Measurements from ENCODE around the gene SLCO2A1.

Gene SLCO2A1

GRCh38 chr3:134060561-134061385, 31.0 kb upstream of the SLCO2A1 start:
- no peak for DNase-seq

GRCh38 chr3:134059671-134060560, 30.2 kb upstream of the SLCO2A1 start:
- DNase-seq: no peak

- no peak for DNase-seq
Observed at GRCh38 chr3:134059035-134059601, 29.4 kb upstream of the SLCO2A1 start.

DNA sequence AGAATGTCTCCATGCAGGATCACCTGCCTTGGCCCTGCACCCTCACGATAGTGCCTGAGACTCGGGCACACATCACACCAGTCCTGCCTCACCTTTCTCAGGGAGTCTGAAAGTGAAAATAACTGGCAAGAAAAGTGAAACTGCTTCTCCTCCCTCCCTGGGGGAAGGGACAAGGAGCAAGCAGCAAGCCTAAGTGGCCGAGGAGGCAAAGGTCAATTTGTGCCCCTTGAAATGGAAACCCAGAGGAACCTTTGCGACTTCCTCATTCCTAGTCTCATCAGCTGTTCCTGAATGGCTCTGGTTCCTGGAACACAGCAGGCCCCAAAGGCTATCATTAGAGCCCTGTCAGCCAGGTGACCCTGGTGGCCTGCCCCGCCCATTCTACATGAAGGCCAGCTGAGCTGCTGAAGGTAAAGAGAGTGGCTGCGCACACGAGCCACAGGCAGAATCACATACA, 28.0 kb upstream of the SLCO2A1 start:
- DNase-seq: no peak

GRCh38 chr3:134057006-134057653, 27.4 kb upstream of the SLCO2A1 start:
- DNase-seq: no peak

- DNase-seq: no peak
Observed at GRCh38 chr3:134056464-134056891, 26.8 kb upstream of the SLCO2A1 start.

GRCh38 chr3:134055661-134056060, 25.9 kb upstream of the SLCO2A1 start:
- no peak for DNase-seq

- no peak for DNase-seq
Observed at GRCh38 chr3:134054881-134055280, 25.2 kb upstream of the SLCO2A1 start.

GRCh38 chr3:134054231-134054630, 24.5 kb upstream of the SLCO2A1 start:
- no peak for DNase-seq

DNA sequence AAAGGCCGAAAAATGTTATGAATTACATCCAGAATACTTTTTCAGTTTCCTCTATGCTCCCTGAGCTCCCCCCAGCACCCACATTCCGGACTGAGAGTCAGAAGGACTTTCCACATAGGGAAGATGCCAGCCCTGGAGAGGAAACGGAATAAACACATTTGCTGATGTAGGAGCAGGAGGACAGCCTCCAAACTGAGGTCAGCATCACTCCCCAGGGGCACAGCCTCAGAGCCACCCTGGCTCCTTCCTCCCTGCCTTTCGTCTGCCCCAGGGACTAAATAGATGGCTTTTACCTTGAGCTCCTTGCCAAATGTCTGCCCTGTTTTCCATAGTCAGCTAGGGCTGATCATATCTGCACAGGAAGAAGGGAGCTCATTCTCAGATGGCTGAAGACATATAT, 22.6 kb upstream of the SLCO2A1 start:
- DNase-seq: no peak

DNA sequence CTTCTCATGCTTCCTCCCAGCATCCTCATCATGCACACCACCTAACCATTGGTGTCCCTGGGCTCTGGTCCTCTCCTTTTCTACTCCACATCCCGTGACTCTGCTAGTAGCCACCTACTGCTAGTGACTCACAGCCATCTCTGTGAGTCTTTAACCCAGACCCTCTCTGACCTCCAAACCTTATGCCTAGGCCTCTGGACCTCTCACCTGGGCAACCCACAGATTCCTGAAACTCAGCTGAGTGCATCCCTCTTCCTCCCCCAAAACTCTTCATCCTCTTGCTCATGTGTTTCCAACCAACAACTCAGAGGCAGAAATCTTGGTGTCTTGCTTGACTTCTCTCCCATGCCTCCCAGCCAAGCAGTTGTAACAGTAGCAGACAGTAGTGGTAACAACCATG, 20.0 kb upstream of the SLCO2A1 start:
- DNase-seq: no peak

DNA sequence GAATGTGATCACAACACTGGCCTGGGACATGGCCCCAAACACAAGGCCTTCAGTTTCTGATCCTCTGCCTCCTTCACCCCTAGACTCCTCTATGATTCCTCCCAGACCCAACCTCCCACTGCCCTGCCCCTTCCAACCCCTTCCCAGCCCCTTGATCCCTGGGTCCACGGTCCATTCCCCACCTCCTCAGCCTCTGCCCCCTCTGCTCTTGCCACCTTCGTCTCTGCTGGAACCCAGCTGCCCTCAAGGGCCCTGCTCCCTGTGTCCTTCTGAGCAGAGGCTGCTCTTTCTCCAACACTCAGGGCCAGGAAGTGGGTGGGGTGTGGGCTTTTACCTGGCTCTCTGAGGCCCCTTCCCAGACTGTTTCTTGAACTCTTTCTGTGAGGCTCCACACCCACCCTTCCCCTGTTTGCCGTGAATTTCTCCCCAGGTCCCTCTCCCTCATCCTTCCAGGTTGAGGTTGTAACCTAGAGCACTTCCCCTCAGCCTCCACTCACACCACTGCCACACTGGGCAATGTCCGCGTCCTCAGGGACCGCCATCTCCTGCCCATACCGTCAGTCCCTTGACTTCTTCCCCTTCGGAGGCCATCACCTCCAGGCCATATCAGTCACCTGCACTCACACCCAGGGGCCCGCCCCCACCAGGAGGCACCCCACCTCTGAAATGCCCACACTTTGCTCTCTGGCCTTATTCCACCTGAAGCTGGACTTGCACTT, 18.7 kb upstream of the SLCO2A1 start:
- DNase-seq: no peak

- no peak for DNase-seq
Observed at GRCh38 chr3:134044459-134044858, 14.7 kb upstream of the SLCO2A1 start.

DNA sequence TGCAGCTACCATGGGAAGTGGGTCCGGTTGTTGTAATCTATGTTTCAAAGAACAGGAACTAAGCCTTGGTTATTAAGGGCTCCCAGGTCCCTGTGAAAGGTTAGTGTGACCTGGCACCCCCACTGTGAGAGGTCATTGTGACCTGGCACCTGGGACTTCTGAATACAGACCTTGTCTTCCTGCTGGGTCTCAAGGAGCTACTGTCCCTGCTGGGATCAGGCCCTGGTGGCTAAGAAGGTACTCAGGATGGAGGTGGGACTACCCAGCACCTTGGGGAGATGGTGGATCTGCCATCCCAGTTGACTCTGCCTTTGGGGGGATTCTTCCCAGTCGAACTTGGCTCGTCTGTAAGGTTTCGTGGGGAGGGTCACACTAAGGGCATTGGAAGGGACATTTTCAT, 10.3 kb upstream of the SLCO2A1 start:
- DNase-seq: no peak

- no peak for DNase-seq
Observed at GRCh38 chr3:134039161-134039862, 9.6 kb upstream of the SLCO2A1 start.

DNA sequence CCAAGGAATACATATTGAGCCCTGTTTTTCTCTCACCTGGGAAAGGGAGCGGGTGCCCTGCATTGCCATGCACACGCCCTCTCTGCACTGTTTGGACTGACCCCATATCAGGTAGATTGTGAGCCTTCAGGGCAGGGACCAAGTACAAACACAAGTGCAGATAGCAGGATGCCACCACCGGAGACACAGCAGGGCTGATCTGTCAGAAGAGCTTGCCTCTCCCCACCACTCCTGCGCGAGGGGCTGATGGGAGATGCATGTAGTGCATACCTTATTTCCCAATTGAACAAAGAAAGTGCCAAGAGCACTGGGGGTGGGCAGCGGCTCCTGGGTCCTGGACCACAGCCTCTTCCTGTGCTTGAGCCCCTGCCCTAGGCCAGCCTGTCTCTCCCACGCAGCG, 9.0 kb upstream of the SLCO2A1 start:
- DNase-seq: no peak

DNA sequence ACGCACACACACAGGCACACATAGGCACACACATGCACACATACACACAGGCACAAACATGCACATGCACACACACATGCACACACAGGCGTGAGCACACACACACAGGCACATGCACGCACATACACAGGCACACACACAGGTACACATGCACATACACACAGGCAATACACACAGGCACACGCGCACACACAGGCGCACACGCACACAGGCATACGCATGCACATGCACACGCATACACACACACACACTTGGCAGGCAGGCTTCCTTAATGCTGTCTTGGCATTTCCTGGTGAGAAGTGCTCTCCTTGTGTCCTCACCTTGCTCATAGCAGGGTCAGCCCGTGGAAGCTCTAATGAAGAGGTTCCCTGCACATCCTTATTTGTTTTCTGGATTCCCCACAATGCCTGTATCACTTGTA, 8.4 kb upstream of the SLCO2A1 start:
- no peak for DNase-seq

DNA sequence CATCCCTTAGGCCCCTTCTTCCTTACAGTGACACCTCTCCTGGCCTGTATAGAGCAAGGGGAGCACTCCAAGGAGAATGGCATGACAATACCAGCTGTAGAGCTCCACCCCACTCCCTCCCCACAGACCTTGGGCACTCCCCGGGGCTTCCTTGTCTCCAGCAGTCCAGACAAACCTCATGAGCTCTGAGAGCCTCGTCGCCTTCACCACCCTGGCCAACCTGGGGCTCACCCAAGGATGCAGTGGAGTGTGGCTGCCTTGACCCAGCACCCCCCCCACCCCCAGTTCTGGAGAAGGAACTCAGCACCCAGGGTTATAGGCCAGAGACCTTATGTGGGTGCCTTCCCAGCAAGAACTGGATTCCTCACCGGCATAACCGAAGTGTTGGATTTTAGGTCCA, 7.4 kb upstream of the SLCO2A1 start:
- DNase-seq: no peak

DNA sequence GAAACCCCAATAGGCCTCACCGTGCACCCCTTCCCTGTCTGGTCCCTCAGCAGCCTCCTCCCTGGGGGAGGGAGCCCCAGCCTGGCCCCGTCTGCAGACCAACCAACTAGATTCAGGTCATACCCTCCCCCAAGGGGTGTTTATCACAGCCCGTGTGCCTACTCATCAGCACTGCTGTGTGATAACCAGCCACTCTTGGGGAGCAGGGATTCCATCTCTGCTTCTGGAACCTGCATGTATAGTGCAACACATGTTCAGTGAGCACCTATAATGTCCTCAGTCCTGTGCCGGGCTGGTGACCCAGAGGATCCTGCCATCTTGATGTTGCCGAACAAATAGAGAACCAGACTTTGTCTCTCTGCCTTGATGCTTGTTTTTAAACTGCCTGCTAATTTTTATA, 6.6 kb upstream of the SLCO2A1 start:
- DNase-seq: no peak

DNA sequence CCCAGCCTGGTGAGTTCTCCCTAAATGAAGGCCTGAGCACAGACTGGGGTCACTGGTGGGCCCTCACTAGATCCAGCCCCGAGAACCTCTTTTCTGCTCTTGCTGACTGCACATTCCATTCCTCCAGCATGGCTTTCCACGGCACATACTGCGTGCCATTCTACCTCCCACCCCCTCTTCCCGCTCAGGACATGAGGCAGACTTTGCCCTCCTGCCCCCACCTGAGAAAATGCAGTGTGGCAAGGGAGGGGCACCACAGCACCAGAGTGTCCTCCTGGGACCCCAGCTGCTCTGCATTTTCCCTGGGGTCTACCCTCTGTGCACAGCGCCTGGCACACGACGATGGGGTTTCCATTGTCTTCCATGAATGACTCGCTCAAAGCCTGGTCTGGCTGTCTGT, 6.1 kb upstream of the SLCO2A1 start:
- no peak for DNase-seq

GRCh38 chr3:134034005-134034785, 4.5 kb upstream of the SLCO2A1 start:
- no peak for DNase-seq
